BJ (cell line): Measurements from ENCODE around the gene TFDP3. TPM values are rescaled to one million over a fixed set of nuclear protein-coding genes. Genes with fewer than 3 reads are reported as not detected.

ENCODE experiments used
- CTCF ChIA-PET: fragments of 350-600 bp; formaldehyde crosslinking; extraction: SDS; loops from one replicate; lab custom pipeline; 2021; ENCODE audit warnings: antibody characterized with exemption, inconsistent platforms; lab: Yijun Ruan, JAX
- POLR2A ChIA-PET: fragments of 300-600 bp; sonication (Branson Sonifier 250); formaldehyde crosslinking; extraction: SDS; loops from one replicate; lab custom pipeline; 2021; ENCODE audit warnings: antibody characterized with exemption; lab: Charles Lee
- DNase-seq: peaks from one replicate; pipeline ENCODE4 v3.0.0-alpha.2; 2011; ENCODE audit warnings: low read depth
- H3K27me3 ChIP-seq: 2 replicates; pipeline ENCODE4 v1.6.0; 2011; ENCODE audit warnings: low read length; ENCODE audit not compliant: control insufficient read depth, insufficient read depth
- H3K36me3 ChIP-seq: 2 replicates; pipeline ENCODE4 v1.5.1; 2011; ENCODE audit warnings: low read length; ENCODE audit not compliant: control insufficient read depth, insufficient read depth
- H3K4me3 ChIP-seq: 2 replicates; pipeline ENCODE4 v1.5.1; 2011; ENCODE audit warnings: low read depth, mild to moderate bottlenecking, control low read depth, low read length
- polyA plus RNA-seq: library from polyadenylated mRNA; depleted of rRNA; stranded (reverse); fragments of >200 nt; gene quantifications from 2 replicates; pipeline ENCODE4 v1.2.3, GENCODE V29; 2011
- TF ChIP-seq, protein P1 (sequence below): IDR thresholded peaks from 2 replicates; pipeline ENCODE4 v1.5.1; 2011; ENCODE audit warnings: low read depth, mild to moderate bottlenecking, control low read depth, inconsistent platforms, low read length, moderate library complexity; ENCODE audit not compliant: insufficient read depth

TFDP3 gene
- polyA plus RNA-seq, 1 experiment: not detected

DNA sequence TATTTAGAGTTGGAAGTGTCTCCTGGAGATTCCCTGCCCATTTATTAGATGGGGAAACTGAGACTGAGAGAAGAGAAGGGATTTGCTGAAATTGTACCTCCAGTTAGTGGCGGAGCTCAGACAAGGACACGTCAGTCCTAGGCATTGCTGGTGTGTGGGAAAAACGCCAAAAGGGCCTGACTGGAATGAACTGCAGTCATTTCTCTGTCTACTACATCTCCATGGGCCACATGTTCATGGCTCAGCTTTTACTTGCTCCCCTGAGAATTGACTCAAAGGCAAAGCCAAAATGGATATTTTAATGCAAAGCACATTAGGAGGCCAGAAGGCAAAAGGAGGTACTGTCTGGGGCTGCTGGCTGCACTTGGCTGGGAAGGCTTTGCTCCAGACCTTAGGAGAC, 3.9 kb downstream of the TFDP3 start:
- TF ChIP-seq, protein P1, sequence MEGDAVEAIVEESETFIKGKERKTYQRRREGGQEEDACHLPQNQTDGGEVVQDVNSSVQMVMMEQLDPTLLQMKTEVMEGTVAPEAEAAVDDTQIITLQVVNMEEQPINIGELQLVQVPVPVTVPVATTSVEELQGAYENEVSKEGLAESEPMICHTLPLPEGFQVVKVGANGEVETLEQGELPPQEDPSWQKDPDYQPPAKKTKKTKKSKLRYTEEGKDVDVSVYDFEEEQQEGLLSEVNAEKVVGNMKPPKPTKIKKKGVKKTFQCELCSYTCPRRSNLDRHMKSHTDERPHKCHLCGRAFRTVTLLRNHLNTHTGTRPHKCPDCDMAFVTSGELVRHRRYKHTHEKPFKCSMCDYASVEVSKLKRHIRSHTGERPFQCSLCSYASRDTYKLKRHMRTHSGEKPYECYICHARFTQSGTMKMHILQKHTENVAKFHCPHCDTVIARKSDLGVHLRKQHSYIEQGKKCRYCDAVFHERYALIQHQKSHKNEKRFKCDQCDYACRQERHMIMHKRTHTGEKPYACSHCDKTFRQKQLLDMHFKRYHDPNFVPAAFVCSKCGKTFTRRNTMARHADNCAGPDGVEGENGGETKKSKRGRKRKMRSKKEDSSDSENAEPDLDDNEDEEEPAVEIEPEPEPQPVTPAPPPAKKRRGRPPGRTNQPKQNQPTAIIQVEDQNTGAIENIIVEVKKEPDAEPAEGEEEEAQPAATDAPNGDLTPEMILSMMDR: no peak
- CTCF ChIA-PET: no interaction called here
- DNase-seq: no peak
- POLR2A ChIA-PET: no interaction called here
- H3K36me3 ChIP-seq: no peaks in the 10 kb centered on the region
- no peak overlapping the region for H3K4me3 ChIP-seq
- no peaks in the 10 kb centered on the region for H3K27me3 ChIP-seq

DNA sequence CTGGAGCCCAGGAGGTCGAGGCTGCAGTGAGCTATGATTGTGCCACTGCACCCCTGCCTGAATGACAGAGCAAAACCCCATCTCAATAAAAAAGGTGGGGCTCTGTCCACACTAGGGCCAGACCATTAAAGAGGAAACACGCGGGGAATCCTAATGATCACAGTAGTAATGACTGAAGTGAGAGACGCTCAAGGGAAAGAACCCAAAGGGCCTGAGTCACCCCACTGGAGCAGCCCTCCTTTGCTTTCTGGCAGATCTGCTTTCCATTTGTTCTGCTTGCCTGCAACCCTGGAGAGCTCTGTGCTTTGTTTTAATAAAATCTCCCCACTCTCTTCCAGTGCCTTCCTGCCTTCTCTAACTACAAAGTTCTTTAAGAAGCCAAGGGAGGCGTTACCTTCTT, 5.0 kb downstream of the TFDP3 start:
- Histone ChIP-seq H3K27me3 (no peaks in the 10 kb centered on the region), H3K36me3 (no peaks in the 10 kb centered on the region), H3K4me3 (no peak overlapping the region)
- POLR2A ChIA-PET: no interaction called here
- TF ChIP-seq, protein P1: no peak
- DNase-seq: no peak
- CTCF ChIA-PET: no interaction called here

DNA sequence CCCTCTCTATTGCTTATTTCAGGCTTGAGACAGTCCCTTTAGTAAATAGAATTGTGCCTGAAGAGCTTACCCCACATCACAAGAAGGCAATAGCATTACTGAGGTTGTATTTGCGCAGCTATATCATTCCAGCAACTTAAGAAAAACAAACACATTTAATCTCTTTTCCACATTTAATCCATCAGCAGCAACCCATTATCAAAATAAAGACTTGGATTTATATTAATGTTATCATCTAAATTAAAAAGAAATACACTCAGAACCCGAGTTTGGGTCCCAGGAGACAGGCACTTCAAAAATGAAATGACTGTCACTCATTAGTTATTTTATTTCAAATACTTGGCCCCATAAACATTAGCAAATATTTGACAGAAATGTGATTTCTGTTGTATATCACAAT, 10.4 kb downstream of the TFDP3 start:
- no peaks in the 10 kb centered on the region for H3K36me3 ChIP-seq
- TF ChIP-seq, protein P1: no peak
- POLR2A ChIA-PET: no interaction called here
- no peak for DNase-seq
- no peak overlapping the region for H3K4me3 ChIP-seq
- CTCF ChIA-PET: no interaction called here
- no peaks in the 10 kb centered on the region for H3K27me3 ChIP-seq

- TF ChIP-seq, protein P1: no peak
- ChIA-PET POLR2A (no interaction called here), CTCF (no interaction called here)
- H3K36me3 ChIP-seq: no peaks in the 10 kb centered on the region
- no peaks in the 10 kb centered on the region for H3K27me3 ChIP-seq
- no peak for DNase-seq
- no peak overlapping the region for H3K4me3 ChIP-seq
Measured at GRCh38 chrX:133191739-133192039, 26.5 kb downstream of the TFDP3 start.

GRCh38 chrX:133190877-133191738, 27.0 kb downstream of the TFDP3 start:
- Histone ChIP-seq H3K27me3 (no peaks in the 10 kb centered on the region), H3K36me3 (no peaks in the 10 kb centered on the region), H3K4me3 (no peak overlapping the region)
- POLR2A ChIA-PET: no interaction called here
- TF ChIP-seq, protein P1: no peak
- DNase-seq: no peak
- CTCF ChIA-PET: no interaction called here
